WTC11 (cell line): Measurements from ENCODE around the gene FHIT. TPM values are rescaled to one million over a fixed set of nuclear protein-coding genes. Genes with fewer than 3 reads are reported as not detected.

ENCODE experiments used
- ATAC-seq: fragments of 200-7000 bp; cut with Tn5 transposase; 2 replicates; pipeline ENCODE4 v1.10.0; 2021; ENCODE audit warnings: mild to moderate bottlenecking, moderate library complexity
- CTCF ChIA-PET: fragments of 300-600 bp; sonication (Branson Sonifier 250); formaldehyde crosslinking; loops from one replicate; lab custom pipeline; 2021; ENCODE audit warnings: antibody characterized with exemption; lab: Charles Lee
- POLR2A ChIA-PET: fragments of 350-600 bp; sonication (Branson Sonifier 250); formaldehyde crosslinking; loops from one replicate; lab custom pipeline; 2021; ENCODE audit warnings: antibody characterized with exemption; lab: Charles Lee
- DNase-seq: peaks from one replicate; pipeline ENCODE4 v3.0.0; 2021; ENCODE audit warnings: low spot score
- H3K27ac Mint-ChIP-seq: 2 replicates; pipeline ENCODE4 v1.8.0; 2021; ENCODE audit warnings: mixed read lengths
- H3K27me3 Mint-ChIP-seq: 2 replicates; pipeline ENCODE4 v1.8.0; 2021; ENCODE audit warnings: low read depth, mild to moderate bottlenecking, moderate library complexity, mixed read lengths
- H3K36me3 Mint-ChIP-seq: 2 replicates; pipeline ENCODE4 v1.8.0; 2021; ENCODE audit warnings: mixed read lengths
- H3K4me1 Mint-ChIP-seq: 2 replicates; pipeline ENCODE4 v1.8.0; 2022; ENCODE audit warnings: mixed read lengths
- H3K4me3 Mint-ChIP-seq: 2 replicates; pipeline ENCODE4 v1.8.0; 2021; ENCODE audit warnings: mild to moderate bottlenecking, moderate library complexity, mixed read lengths
- H3K9me3 Mint-ChIP-seq: 2 replicates; pipeline ENCODE4 v1.8.0; 2021; ENCODE audit warnings: mixed read lengths
- CREB1 ChIP-seq: sonication (generic); formaldehyde crosslinking; IDR thresholded peaks from 2 replicates; pipeline ENCODE4 v1.8.0; 2023; ENCODE audit warnings: mild to moderate bottlenecking, missing genetic modification reagents
- ELF4 ChIP-seq: sonication (generic); formaldehyde crosslinking; IDR thresholded peaks from 2 replicates; pipeline ENCODE4 v1.8.1; 2022; ENCODE audit warnings: low read depth, mild to moderate bottlenecking, moderate library complexity, missing genetic modification reagents
- EMX1 ChIP-seq: fragments of 250-450 bp; sonication (Bioruptor Pico); IDR thresholded peaks from 2 replicates; pipeline ENCODE4 v1.8.0; 2021; ENCODE audit warnings: mild to moderate bottlenecking
- ESRRA ChIP-seq: sonication (generic); formaldehyde crosslinking; IDR thresholded peaks from 2 replicates; pipeline ENCODE4 v1.8.1; 2022; ENCODE audit warnings: mild to moderate bottlenecking, missing genetic modification reagents, borderline replicate concordance
- ETV6 ChIP-seq: sonication (generic); formaldehyde crosslinking; IDR thresholded peaks from 2 replicates; pipeline ENCODE4 v1.8.1; 2022; ENCODE audit warnings: mild to moderate bottlenecking, missing genetic modification reagents
- FOXK1 ChIP-seq: sonication (generic); formaldehyde crosslinking; IDR thresholded peaks from 2 replicates; pipeline ENCODE4 v1.8.0; 2022; ENCODE audit warnings: mild to moderate bottlenecking, moderate library complexity, missing genetic modification reagents
- GRHL2 ChIP-seq: fragments of 250-450 bp; sonication (Bioruptor Pico); IDR thresholded peaks from 2 replicates; pipeline ENCODE4 v1.8.0; 2022; ENCODE audit warnings: mild to moderate bottlenecking, moderate library complexity; ENCODE audit not compliant: insufficient replicate concordance, severe bottlenecking
- GTF2I ChIP-seq: fragments of 250-450 bp; sonication (Bioruptor Pico); conservative IDR thresholded peaks from 2 replicates; pipeline ENCODE4 v1.4.0; 2021; ENCODE audit warnings: mild to moderate bottlenecking
- JAZF1 ChIP-seq: fragments of 250-450 bp; sonication (Bioruptor Pico); IDR thresholded peaks from 2 replicates; pipeline ENCODE4 v1.9.0; 2021; ENCODE audit warnings: moderate library complexity, mild to moderate bottlenecking, inconsistent platforms
- NFE2L1 ChIP-seq: sonication (generic); formaldehyde crosslinking; IDR thresholded peaks from 2 replicates; pipeline ENCODE4 v1.8.1; 2023; ENCODE audit warnings: missing genetic modification reagents
- NR2C2 ChIP-seq: sonication (generic); formaldehyde crosslinking; IDR thresholded peaks from 2 replicates; pipeline ENCODE4 v1.8.0; 2022; ENCODE audit warnings: mild to moderate bottlenecking, missing genetic modification reagents
- OVOL2 ChIP-seq: fragments of 250-450 bp; sonication (Bioruptor Pico); IDR thresholded peaks from 2 replicates; pipeline ENCODE4 v1.9.0; 2021; ENCODE audit warnings: mild to moderate bottlenecking, borderline replicate concordance
- RORB ChIP-seq: fragments of 250-450 bp; sonication (Bioruptor Pico); IDR thresholded peaks from 2 replicates; pipeline ENCODE4 v1.9.0; 2021; ENCODE audit warnings: mild to moderate bottlenecking
- SOX15 ChIP-seq: fragments of 250-450 bp; sonication (Bioruptor Pico); IDR thresholded peaks from 2 replicates; pipeline ENCODE4 v1.9.0; 2021; ENCODE audit warnings: mild to moderate bottlenecking
- TEAD4 ChIP-seq: sonication (generic); formaldehyde crosslinking; IDR thresholded peaks from 2 replicates; pipeline ENCODE4 v1.8.0; 2022; ENCODE audit warnings: mild to moderate bottlenecking, missing genetic modification reagents
- ZNF138 ChIP-seq: sonication (generic); formaldehyde crosslinking; conservative IDR thresholded peaks from 2 replicates; pipeline ENCODE4 v1.8.1; 2022; ENCODE audit warnings: mild to moderate bottlenecking, moderate library complexity, missing genetic modification reagents
- ZNF219 ChIP-seq: sonication (generic); formaldehyde crosslinking; IDR thresholded peaks from 2 replicates; pipeline ENCODE4 v1.8.0; 2023; ENCODE audit warnings: missing genetic modification reagents, mild to moderate bottlenecking, borderline replicate concordance
- ZNF416 ChIP-seq: fragments of 250-450 bp; sonication (Bioruptor Pico); IDR thresholded peaks from 2 replicates; pipeline ENCODE4 v1.9.0; 2021; ENCODE audit warnings: mild to moderate bottlenecking, inconsistent platforms
- total RNA-seq: library from RNA; stranded (reverse); gene quantifications from 3 replicates; pipeline ENCODE4 v1.2.3, GENCODE V29; 2021
- TF ChIP-seq, protein P1 (sequence below): sonication (generic); formaldehyde crosslinking; IDR thresholded peaks from 2 replicates; pipeline ENCODE4 v1.8.0; 2022; ENCODE audit warnings: mild to moderate bottlenecking, missing genetic modification reagents
- TF ChIP-seq, protein P2 (sequence below): fragments of 250-450 bp; sonication (Bioruptor Pico); IDR thresholded peaks from 2 replicates; pipeline ENCODE4 v1.9.0; 2021; ENCODE audit warnings: mild to moderate bottlenecking
- TF ChIP-seq, protein P3 (sequence below): sonication (generic); formaldehyde crosslinking; IDR thresholded peaks from 2 replicates; pipeline ENCODE4 v1.8.1; 2022; ENCODE audit warnings: low read depth, mild to moderate bottlenecking, moderate library complexity, missing genetic modification reagents, borderline replicate concordance
- TF ChIP-seq, protein P4 (sequence below): sonication (generic); formaldehyde crosslinking; IDR thresholded peaks from 2 replicates; pipeline ENCODE4 v1.8.1; 2023; ENCODE audit warnings: mild to moderate bottlenecking, missing genetic modification reagents, moderate library complexity
- TF ChIP-seq, protein P5 (sequence below): sonication (generic); formaldehyde crosslinking; IDR thresholded peaks from 2 replicates; pipeline ENCODE4 v1.8.0; 2023; ENCODE audit warnings: missing genetic modification reagents
- TF ChIP-seq, protein P6 (sequence below): fragments of 250-450 bp; sonication (Bioruptor Pico); IDR thresholded peaks from 2 replicates; pipeline ENCODE4 v1.9.0; 2021; ENCODE audit warnings: moderate library complexity, mild to moderate bottlenecking, inconsistent platforms, borderline replicate concordance
- TF ChIP-seq, protein P7 (sequence below): sonication (generic); formaldehyde crosslinking; IDR thresholded peaks from 2 replicates; pipeline ENCODE4 v1.8.1; 2022; ENCODE audit warnings: mild to moderate bottlenecking, moderate library complexity, missing genetic modification reagents

FHIT gene
- total RNA-seq, 1 experiment from 2014 or later: 2.6 TPM

DNA sequence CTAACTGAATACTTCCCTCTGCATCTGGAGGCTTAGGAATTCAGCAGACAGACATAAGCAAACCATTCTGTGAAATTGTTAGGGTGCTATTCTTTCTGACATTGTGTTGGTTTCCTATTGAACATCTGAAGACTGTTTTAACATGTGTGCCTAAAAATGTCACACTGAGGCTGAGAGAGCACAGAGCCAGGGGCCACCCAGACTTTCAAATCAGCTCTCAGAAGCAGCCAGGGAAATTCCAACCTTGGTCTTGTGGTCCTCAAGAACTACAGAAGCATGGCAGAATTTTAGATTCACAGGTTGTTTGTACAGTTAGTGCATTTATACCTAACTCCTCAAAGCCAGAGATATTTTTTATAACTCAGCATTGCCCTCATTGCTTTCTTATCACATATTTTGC, 1272.3 kb downstream of the FHIT start:
- H3K9me3 Mint-ChIP-seq: no peaks in the 10 kb centered on the region
- no peak for DNase-seq
- no peaks in the 10 kb centered on the region for H3K27me3 Mint-ChIP-seq
- H3K4me3 Mint-ChIP-seq: no peak overlapping the region
- TF ChIP-seq GTF2I (CRISPR knock-in tag): no peak
- TF ChIP-seq TEAD4 (CRISPR knock-in tag): no peak
- no peak for TF ChIP-seq ZNF219 (CRISPR knock-in tag)
- no peak for TF ChIP-seq EMX1 (CRISPR knock-in tag)
- TF ChIP-seq, protein P1, sequence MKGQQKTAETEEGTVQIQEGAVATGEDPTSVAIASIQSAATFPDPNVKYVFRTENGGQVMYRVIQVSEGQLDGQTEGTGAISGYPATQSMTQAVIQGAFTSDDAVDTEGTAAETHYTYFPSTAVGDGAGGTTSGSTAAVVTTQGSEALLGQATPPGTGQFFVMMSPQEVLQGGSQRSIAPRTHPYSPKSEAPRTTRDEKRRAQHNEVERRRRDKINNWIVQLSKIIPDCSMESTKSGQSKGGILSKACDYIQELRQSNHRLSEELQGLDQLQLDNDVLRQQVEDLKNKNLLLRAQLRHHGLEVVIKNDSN (CRISPR knock-in tag): no peak
- H3K27ac Mint-ChIP-seq: no peak overlapping the region
- no peak for ATAC-seq
- CTCF ChIA-PET: no interaction called here
- no peaks in the 10 kb centered on the region for H3K36me3 Mint-ChIP-seq
- H3K4me1 Mint-ChIP-seq: no peaks in the 10 kb centered on the region
- POLR2A ChIA-PET: no interaction called here

DNA sequence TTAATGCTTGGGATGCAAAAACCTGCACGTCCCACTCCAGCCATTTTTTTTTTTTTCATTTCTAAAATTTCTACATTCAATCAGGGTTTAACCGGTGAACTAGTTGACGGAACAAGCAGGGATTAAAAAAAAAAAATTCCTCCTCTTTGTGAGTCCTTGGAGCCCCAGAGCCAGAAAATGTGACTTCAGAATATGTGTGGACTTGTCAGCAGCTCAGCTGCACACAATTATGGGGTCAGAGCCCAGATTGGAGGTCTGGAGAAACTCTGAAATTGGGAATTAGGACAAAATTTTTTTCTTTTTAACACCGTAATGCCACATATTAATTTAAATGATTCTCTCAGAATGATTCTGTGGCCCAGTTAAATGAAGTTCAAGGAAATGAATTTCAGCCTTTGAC, 1280.5 kb downstream of the FHIT start:
- Mint-ChIP-seq H3K9me3 (peaks cover 7% of the 10 kb centered on the region), H3K36me3 (no peaks in the 10 kb centered on the region), H3K27ac (no peak overlapping the region), H3K27me3 (no peaks in the 10 kb centered on the region), H3K4me3 (no peak overlapping the region), H3K4me1 (peaks cover 16% of the 10 kb centered on the region)
- ChIA-PET POLR2A (interaction anchor here (0.7 kb wide), 1 partner anchor 938 kb away, joined by 4 read pairs; no protein-coding TSS in a partner anchor), CTCF (no interaction called here)
- ATAC-seq (no peak), DNase-seq (no peak)
- TF ChIP-seq NFE2L1 (CRISPR knock-in tag) (no peak), GRHL2 (CRISPR knock-in tag) (no peak), ZNF219 (CRISPR knock-in tag) (no peak), ETV6 (no peak), ZNF138 (CRISPR knock-in tag) (no peak), NR2C2 (no peak), JAZF1 (CRISPR knock-in tag) (no peak), SOX15 (no peak), ZNF416 (CRISPR knock-in tag) (no peak), CREB1 (no peak)
- TF ChIP-seq, protein P2, sequence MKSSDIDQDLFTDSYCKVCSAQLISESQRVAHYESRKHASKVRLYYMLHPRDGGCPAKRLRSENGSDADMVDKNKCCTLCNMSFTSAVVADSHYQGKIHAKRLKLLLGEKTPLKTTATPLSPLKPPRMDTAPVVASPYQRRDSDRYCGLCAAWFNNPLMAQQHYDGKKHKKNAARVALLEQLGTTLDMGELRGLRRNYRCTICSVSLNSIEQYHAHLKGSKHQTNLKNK (CRISPR knock-in tag): no peak
- TF ChIP-seq, protein P3, sequence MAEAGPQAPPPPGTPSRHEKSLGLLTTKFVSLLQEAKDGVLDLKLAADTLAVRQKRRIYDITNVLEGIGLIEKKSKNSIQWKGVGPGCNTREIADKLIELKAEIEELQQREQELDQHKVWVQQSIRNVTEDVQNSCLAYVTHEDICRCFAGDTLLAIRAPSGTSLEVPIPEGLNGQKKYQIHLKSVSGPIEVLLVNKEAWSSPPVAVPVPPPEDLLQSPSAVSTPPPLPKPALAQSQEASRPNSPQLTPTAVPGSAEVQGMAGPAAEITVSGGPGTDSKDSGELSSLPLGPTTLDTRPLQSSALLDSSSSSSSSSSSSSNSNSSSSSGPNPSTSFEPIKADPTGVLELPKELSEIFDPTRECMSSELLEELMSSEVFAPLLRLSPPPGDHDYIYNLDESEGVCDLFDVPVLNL (CRISPR knock-in tag): no peak
- TF ChIP-seq, protein P4, sequence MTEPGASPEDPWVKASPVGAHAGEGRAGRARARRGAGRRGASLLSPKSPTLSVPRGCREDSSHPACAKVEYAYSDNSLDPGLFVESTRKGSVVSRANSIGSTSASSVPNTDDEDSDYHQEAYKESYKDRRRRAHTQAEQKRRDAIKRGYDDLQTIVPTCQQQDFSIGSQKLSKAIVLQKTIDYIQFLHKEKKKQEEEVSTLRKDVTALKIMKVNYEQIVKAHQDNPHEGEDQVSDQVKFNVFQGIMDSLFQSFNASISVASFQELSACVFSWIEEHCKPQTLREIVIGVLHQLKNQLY: no peak
- TF ChIP-seq, protein P5, sequence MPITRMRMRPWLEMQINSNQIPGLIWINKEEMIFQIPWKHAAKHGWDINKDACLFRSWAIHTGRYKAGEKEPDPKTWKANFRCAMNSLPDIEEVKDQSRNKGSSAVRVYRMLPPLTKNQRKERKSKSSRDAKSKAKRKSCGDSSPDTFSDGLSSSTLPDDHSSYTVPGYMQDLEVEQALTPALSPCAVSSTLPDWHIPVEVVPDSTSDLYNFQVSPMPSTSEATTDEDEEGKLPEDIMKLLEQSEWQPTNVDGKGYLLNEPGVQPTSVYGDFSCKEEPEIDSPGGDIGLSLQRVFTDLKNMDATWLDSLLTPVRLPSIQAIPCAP (CRISPR knock-in tag): no peak

DNA sequence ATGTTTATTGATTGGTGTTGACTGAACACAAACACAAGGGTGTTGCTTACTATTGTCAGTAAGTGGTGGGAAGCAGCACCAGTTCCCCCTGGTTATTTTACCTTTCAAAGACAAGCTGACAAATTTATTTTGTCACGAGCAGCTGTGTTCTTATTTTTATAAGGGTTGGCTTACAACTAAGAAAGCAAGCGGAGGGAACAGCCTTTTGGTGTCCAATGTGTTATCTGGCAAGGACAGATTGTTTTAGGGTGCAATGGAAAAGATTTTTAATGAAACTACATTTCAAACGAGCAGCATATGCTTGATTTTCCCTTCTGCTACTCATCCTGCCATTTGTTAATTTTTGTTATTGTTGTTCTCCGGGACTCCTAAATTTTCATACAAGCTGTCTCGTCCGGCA, 1280.9 kb downstream of the FHIT start:
- H3K36me3 Mint-ChIP-seq: no peaks in the 10 kb centered on the region
- ChIA-PET POLR2A (interaction anchor here (0.7 kb wide), 1 partner anchor 939 kb away, joined by 4 read pairs; no protein-coding TSS in a partner anchor), CTCF (no interaction called here)
- H3K27me3 Mint-ChIP-seq: no peaks in the 10 kb centered on the region
- TF ChIP-seq ELF4 (CRISPR knock-in tag): no peak
- no peak for TF ChIP-seq OVOL2 (CRISPR knock-in tag)
- no peak for TF ChIP-seq ESRRA (CRISPR knock-in tag)
- TF ChIP-seq SOX15: no peak
- TF ChIP-seq, protein P6, sequence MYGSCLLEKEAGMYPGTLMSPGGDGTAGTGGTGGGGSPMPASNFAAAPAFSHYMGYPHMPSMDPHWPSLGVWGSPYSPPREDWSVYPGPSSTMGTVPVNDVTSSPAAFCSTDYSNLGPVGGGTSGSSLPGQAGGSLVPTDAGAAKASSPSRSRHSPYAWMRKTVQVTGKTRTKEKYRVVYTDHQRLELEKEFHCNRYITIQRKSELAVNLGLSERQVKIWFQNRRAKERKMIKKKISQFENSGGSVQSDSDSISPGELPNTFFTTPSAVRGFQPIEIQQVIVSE: no peak
- TF ChIP-seq, protein P7, sequence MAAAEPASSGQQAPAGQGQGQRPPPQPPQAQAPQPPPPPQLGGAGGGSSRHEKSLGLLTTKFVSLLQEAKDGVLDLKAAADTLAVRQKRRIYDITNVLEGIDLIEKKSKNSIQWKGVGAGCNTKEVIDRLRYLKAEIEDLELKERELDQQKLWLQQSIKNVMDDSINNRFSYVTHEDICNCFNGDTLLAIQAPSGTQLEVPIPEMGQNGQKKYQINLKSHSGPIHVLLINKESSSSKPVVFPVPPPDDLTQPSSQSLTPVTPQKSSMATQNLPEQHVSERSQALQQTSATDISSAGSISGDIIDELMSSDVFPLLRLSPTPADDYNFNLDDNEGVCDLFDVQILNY: no peak
- TF ChIP-seq NR2C2: no peak
- TF ChIP-seq RORB (CRISPR knock-in tag): no peak
- TF ChIP-seq FOXK1: no peak
- no peak for TF ChIP-seq ETV6
- ATAC-seq (no peak), DNase-seq (no peak)
- H3K9me3 Mint-ChIP-seq: peaks cover 7% of the 10 kb centered on the region
- H3K4me3 Mint-ChIP-seq: no peak overlapping the region
- H3K27ac Mint-ChIP-seq: no peak overlapping the region
- H3K4me1 Mint-ChIP-seq: peaks cover 16% of the 10 kb centered on the region
